ENCODE data around the gene OR2M3. TPM values are rescaled to one million over a fixed set of nuclear protein-coding genes. Genes with fewer than 3 reads are reported as not detected.

The OR2M3 gene
- not detected for total RNA-seq
- polyA plus RNA-seq: not detected
- 0 reads per million in 6 experiments for total RNA-seq

- POLR2A ChIA-PET: no interaction called here
Measured at GRCh38 chr1:248196965-248197364, at the start of gene OR2M3. Gene OR2M3 (plus strand): TSS chr1:248197265. CDS start chr1:248203068, 5,803 bp downstream.

GRCh38 chr1:248152056-248152827, 44.8 kb upstream of the OR2M3 start:
- peaks cover 0 to 5% (median 0%) of the 10 kb centered on the region in 4 donors for H3K4me1 Mint-ChIP-seq
- DNase-seq (peak in 1 of 10 donors; percentile 18), ATAC-seq (no peak)
- no peaks in the 10 kb centered on the region for H3K36me3 Mint-ChIP-seq
- peaks cover 0 to 11% (median 0%) of the 10 kb centered on the region in 5 donors for H3K27me3 Mint-ChIP-seq
- H3K4me3 Mint-ChIP-seq: no peak overlapping the region
- peaks cover 0 to 20% (median 6%) of the 10 kb centered on the region in 9 donors for H3K9me3 Mint-ChIP-seq
- peak overlapping the region in 1 of 10 donors; percentile 30 for H3K27ac Mint-ChIP-seq
- POLR2A ChIA-PET: no interaction called here

More at GRCh38 chr1:248196965-248197364, at the start of gene OR2M3:
- H3K4me1 Mint-ChIP-seq: no peaks in the 10 kb centered on the region
- H3K27ac Mint-ChIP-seq: no peak within 1 kb of the TSS
- DNase-seq: no peak
- H3K4me3 Mint-ChIP-seq: no peak within 1 kb of the TSS
- no peak for ATAC-seq
- H3K9me3 Mint-ChIP-seq: peaks cover 0 to 29% (median 9%) of the 10 kb centered on the region in 9 donors
- H3K36me3 Mint-ChIP-seq: no peaks in the 10 kb centered on the region
- H3K27me3 Mint-ChIP-seq: peaks cover 0 to 2% (median 0%) of the 10 kb centered on the region in 5 donors

GRCh38 chr1:248155927-248156326, 41.1 kb upstream of the OR2M3 start:
- H3K4me3 Mint-ChIP-seq: no peak overlapping the region
- POLR2A ChIA-PET: no interaction called here

GRCh38 chr1:248158758-248159157, 38.3 kb upstream of the OR2M3 start:
- no peak for DNase-seq
- H3K27ac Mint-ChIP-seq: no peak overlapping the region
- peaks cover 0 to 3% (median 0%) of the 10 kb centered on the region in 9 donors for H3K9me3 Mint-ChIP-seq
- ATAC-seq: no peak
- peaks cover 0 to 3% (median 0%) of the 10 kb centered on the region in 5 donors for H3K27me3 Mint-ChIP-seq
- no peaks in the 10 kb centered on the region for H3K4me1 Mint-ChIP-seq
- POLR2A ChIA-PET: no interaction called here
- H3K36me3 Mint-ChIP-seq: no peaks in the 10 kb centered on the region
- H3K4me3 Mint-ChIP-seq: no peak overlapping the region

More at GRCh38 chr1:248155927-248156326, 41.1 kb upstream of the OR2M3 start:
- H3K4me1 Mint-ChIP-seq: no peaks in the 10 kb centered on the region
- H3K27me3 Mint-ChIP-seq: peaks cover 0 to 7% (median 0%) of the 10 kb centered on the region in 5 donors
- H3K27ac Mint-ChIP-seq: no peak overlapping the region
- ATAC-seq: no peak
- peaks cover 0 to 9% (median 0%) of the 10 kb centered on the region in 9 donors for H3K9me3 Mint-ChIP-seq
- no peaks in the 10 kb centered on the region for H3K36me3 Mint-ChIP-seq
- DNase-seq: peak in 1 of 10 donors; percentile 49

- no peaks in the 10 kb centered on the region for H3K4me1 Mint-ChIP-seq
- POLR2A ChIA-PET: no interaction called here
- peaks cover 0 to 8% (median 3%) of the 10 kb centered on the region in 9 donors for H3K9me3 Mint-ChIP-seq
- peaks cover 0 to 3% (median 0%) of the 10 kb centered on the region in 5 donors for H3K27me3 Mint-ChIP-seq
- ATAC-seq (no peak), DNase-seq (peak in 1 of 10 donors; percentile 32)
- H3K27ac Mint-ChIP-seq: no peak overlapping the region
- no peak overlapping the region for H3K4me3 Mint-ChIP-seq
- no peaks in the 10 kb centered on the region for H3K36me3 Mint-ChIP-seq
Measured at GRCh38 chr1:248164031-248164430, 33.0 kb upstream of the OR2M3 start.

- ATAC-seq (no peak), DNase-seq (peak in 1 of 10 donors; percentile 27)
- POLR2A ChIA-PET: no interaction called here
- Mint-ChIP-seq H3K4me3 (no peak overlapping the region), H3K36me3 (no peaks in the 10 kb centered on the region), H3K27ac (no peak overlapping the region), H3K9me3 (peaks cover 0 to 8% (median 3%) of the 10 kb centered on the region in 9 donors), H3K4me1 (no peaks in the 10 kb centered on the region), H3K27me3 (no peaks in the 10 kb centered on the region)
Measured at GRCh38 chr1:248165186-248165585, 31.9 kb upstream of the OR2M3 start.

GRCh38 chr1:248174521-248174920, 22.5 kb upstream of the OR2M3 start, which contains the start of gene OR2M2:
Gene OR2M2 (plus strand): TSS chr1:248174821. CDS start chr1:248179986, 5,165 bp downstream.
- H3K27me3 Mint-ChIP-seq: no peaks in the 10 kb centered on the region
- ATAC-seq (no peak), DNase-seq (no peak)
- H3K4me3 Mint-ChIP-seq: no peak within 1 kb of the TSS
- POLR2A ChIA-PET: no interaction called here
- H3K27ac Mint-ChIP-seq: no peak within 1 kb of the TSS
- no peaks in the 10 kb centered on the region for H3K4me1 Mint-ChIP-seq
- peaks cover 0 to 2% (median 0%) of the 10 kb centered on the region in 9 donors for H3K9me3 Mint-ChIP-seq
- peaks cover 0 to 3% (median 0%) of the 10 kb centered on the region in 3 donors for H3K36me3 Mint-ChIP-seq

- H3K4me1 Mint-ChIP-seq: no peaks in the 10 kb centered on the region
- POLR2A ChIA-PET: no interaction called here
- no peak overlapping the region for H3K27ac Mint-ChIP-seq
- H3K27me3 Mint-ChIP-seq: peaks cover 0 to 25% (median 11%) of the 10 kb centered on the region in 5 donors
- H3K9me3 Mint-ChIP-seq: peaks cover 2 to 39% (median 10%) of the 10 kb centered on the region in 9 donors
- no peak for ATAC-seq
- H3K4me3 Mint-ChIP-seq: no peak overlapping the region
- no peak for DNase-seq
- peaks cover 0 to 4% (median 0%) of the 10 kb centered on the region in 3 donors for H3K36me3 Mint-ChIP-seq
Measured at GRCh38 chr1:248183996-248184395, 13.1 kb upstream of the OR2M3 start.

- Mint-ChIP-seq H3K27ac (no peak overlapping the region), H3K27me3 (peaks cover 0 to 21% (median 11%) of the 10 kb centered on the region in 5 donors), H3K4me3 (no peak overlapping the region), H3K9me3 (peaks cover 2 to 46% (median 10%) of the 10 kb centered on the region in 9 donors), H3K4me1 (no peaks in the 10 kb centered on the region), H3K36me3 (no peaks in the 10 kb centered on the region)
- ATAC-seq: no peak
- POLR2A ChIA-PET: no interaction called here
- DNase-seq: no peak
Measured at GRCh38 chr1:248187363-248187762, 9.7 kb upstream of the OR2M3 start.

GRCh38 chr1:248189026-248189425, 8.0 kb upstream of the OR2M3 start:
- H3K9me3 Mint-ChIP-seq: peaks cover 2 to 30% (median 12%) of the 10 kb centered on the region in 9 donors
- H3K4me3 Mint-ChIP-seq: no peak overlapping the region

GRCh38 chr1:248194117-248194516, 2.9 kb upstream of the OR2M3 start:
- no peak overlapping the region for H3K27ac Mint-ChIP-seq
- H3K36me3 Mint-ChIP-seq: no peaks in the 10 kb centered on the region
- H3K27me3 Mint-ChIP-seq: peaks cover 0 to 4% (median 0%) of the 10 kb centered on the region in 5 donors
- no peak overlapping the region for H3K4me3 Mint-ChIP-seq
- ATAC-seq (no peak), DNase-seq (no peak)
- no peaks in the 10 kb centered on the region for H3K4me1 Mint-ChIP-seq
- H3K9me3 Mint-ChIP-seq: peaks cover 0 to 40% (median 16%) of the 10 kb centered on the region in 9 donors
- POLR2A ChIA-PET: no interaction called here

More at GRCh38 chr1:248189026-248189425, 8.0 kb upstream of the OR2M3 start:
- H3K4me1 Mint-ChIP-seq: no peaks in the 10 kb centered on the region
- no peak overlapping the region for H3K27ac Mint-ChIP-seq
- H3K36me3 Mint-ChIP-seq: no peaks in the 10 kb centered on the region
- ATAC-seq (no peak), DNase-seq (no peak)
- H3K27me3 Mint-ChIP-seq: peaks cover 0 to 20% (median 11%) of the 10 kb centered on the region in 5 donors
- POLR2A ChIA-PET: no interaction called here

GRCh38 chr1:248215880-248216279, 18.8 kb downstream of the OR2M3 start:
- H3K4me1 Mint-ChIP-seq: no peaks in the 10 kb centered on the region
- no peak for ATAC-seq
- H3K27me3 Mint-ChIP-seq: peaks cover 5 to 35% (median 10%) of the 10 kb centered on the region in 5 donors
- H3K9me3 Mint-ChIP-seq: peaks cover 0 to 23% (median 3%) of the 10 kb centered on the region in 9 donors
- H3K4me3 Mint-ChIP-seq: no peak overlapping the region
- no peaks in the 10 kb centered on the region for H3K36me3 Mint-ChIP-seq
- no peak for DNase-seq
- no peak overlapping the region for H3K27ac Mint-ChIP-seq
- POLR2A ChIA-PET: no interaction called here

- Mint-ChIP-seq H3K4me1 (no peaks in the 10 kb centered on the region), H3K27ac (no peak overlapping the region), H3K36me3 (peaks cover 0 to 7% (median 3%) of the 10 kb centered on the region in 3 donors), H3K4me3 (no peak overlapping the region), H3K27me3 (peaks cover 2 to 23% (median 12%) of the 10 kb centered on the region in 5 donors), H3K9me3 (peaks cover 4 to 27% (median 10%) of the 10 kb centered on the region in 9 donors)
- ATAC-seq: no peak
- POLR2A ChIA-PET: no interaction called here
- DNase-seq: no peak
Measured at GRCh38 chr1:248225537-248225936, 28.5 kb downstream of the OR2M3 start.

Data from naive thymus-derived CD8-positive, alpha-beta T cell (primary cell).